Mucosa of descending colon (tissue), 3 donors: Measurements from ENCODE around the gene ZEB2. TPM values are rescaled to one million over a fixed set of nuclear protein-coding genes. Genes with fewer than 3 reads are reported as not detected.

Experiments used
- ATAC-seq: fragments of 200-7000 bp; cut with Tn5 transposase; one replicate; pipeline ENCODE4 v1.9.1; 2020; ENCODE audit warnings: mild to moderate bottlenecking, moderate library complexity
- DNase-seq, 3 donors: peaks; one replicate each; pipeline ENCODE4 v3.0.0-alpha.2; 2020
- H3K36me3 ChIP-seq: fragments of 200-600 bp; one replicate; pipeline ENCODE4 v1.8.0; 2021; ENCODE audit warnings: low read depth, mild to moderate bottlenecking
- H3K4me1 ChIP-seq: fragments of 200-600 bp; one replicate; pipeline ENCODE4 v1.8.0; 2021; ENCODE audit warnings: low read depth, mild to moderate bottlenecking
- H3K4me3 ChIP-seq: fragments of 200-600 bp; one replicate; pipeline ENCODE4 v1.8.0; 2021; ENCODE audit warnings: mild to moderate bottlenecking
- H3K9me3 ChIP-seq: fragments of 200-600 bp; one replicate; pipeline ENCODE4 v1.8.0; 2021; ENCODE audit warnings: mild to moderate bottlenecking
- intact Hi-C, 2 donors: fragments of 100-400 bp; cut with DNase I in 1 of 2; cut with micrococcal nuclease in 1 of 2; formaldehyde crosslinking; loops; one replicate each; pipeline versions ENCODE4 v1.11.0 to v1.11.1; 2022; cut with DNase I, micrococcal nuclease
- total RNA-seq, 3 donors: library from RNA; stranded (reverse); fragmentation: NEBNext Ultra II Directional in 2 of 3; extraction: Animal tissue kit (Norgen Biotek cat#: 25700) in 2 of 3; gene quantifications; one replicate each; pipeline versions ENCODE4 v1.2.1 to v1.2.4, GENCODE V29; 2021 to 2023
- TF ChIP-seq, protein P1 (sequence below): fragments of 200-600 bp; IDR thresholded peaks from one replicate; pipeline ENCODE4 v1.8.0; 2022; ENCODE audit warnings: antibody characterized with exemption, mild to moderate bottlenecking
- donor health status: DM: no; HTN: no; CAD: no; lungs with moderate emphysema.
- donor health status: DM: no; HTN: no; CAD: no.
- donor health status: DM: no; HTN: yes; CAD: no.

Gene ZEB2
- total RNA-seq, 3 donors from 2014 or later, result 19.0 to 80.1 (median 48.6) TPM

DNA sequence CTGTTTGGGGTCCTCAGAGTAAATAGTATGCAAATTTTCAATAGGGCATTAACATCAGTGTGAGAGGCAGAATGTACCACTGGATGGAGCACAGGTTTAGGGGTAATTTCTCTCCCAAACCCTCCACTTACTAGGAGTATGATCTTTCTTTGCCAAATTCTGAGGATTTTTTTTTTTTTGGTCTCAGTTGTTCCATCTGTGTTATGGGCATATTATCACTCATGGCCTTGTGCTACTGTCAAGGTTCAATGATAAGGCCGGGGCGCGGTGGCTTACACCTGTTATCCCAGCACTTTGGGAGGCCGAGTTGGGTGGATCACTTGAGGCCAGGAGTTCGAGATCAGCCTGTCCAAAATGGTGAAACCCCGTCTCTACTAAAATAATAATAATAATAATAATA is 30.2 kb upstream of the ZEB2 start:
- TF ChIP-seq, protein P1, sequence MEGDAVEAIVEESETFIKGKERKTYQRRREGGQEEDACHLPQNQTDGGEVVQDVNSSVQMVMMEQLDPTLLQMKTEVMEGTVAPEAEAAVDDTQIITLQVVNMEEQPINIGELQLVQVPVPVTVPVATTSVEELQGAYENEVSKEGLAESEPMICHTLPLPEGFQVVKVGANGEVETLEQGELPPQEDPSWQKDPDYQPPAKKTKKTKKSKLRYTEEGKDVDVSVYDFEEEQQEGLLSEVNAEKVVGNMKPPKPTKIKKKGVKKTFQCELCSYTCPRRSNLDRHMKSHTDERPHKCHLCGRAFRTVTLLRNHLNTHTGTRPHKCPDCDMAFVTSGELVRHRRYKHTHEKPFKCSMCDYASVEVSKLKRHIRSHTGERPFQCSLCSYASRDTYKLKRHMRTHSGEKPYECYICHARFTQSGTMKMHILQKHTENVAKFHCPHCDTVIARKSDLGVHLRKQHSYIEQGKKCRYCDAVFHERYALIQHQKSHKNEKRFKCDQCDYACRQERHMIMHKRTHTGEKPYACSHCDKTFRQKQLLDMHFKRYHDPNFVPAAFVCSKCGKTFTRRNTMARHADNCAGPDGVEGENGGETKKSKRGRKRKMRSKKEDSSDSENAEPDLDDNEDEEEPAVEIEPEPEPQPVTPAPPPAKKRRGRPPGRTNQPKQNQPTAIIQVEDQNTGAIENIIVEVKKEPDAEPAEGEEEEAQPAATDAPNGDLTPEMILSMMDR, result no peak
- Histone ChIP-seq H3K36me3 (no peaks in the 10 kb centered on the region), H3K4me3 (no peak overlapping the region), H3K9me3 (no peaks in the 10 kb centered on the region), H3K4me1 (no peaks in the 10 kb centered on the region)
- intact Hi-C loops, result no loop called here
- ATAC-seq (no peak), DNase-seq (no peak)

DNA sequence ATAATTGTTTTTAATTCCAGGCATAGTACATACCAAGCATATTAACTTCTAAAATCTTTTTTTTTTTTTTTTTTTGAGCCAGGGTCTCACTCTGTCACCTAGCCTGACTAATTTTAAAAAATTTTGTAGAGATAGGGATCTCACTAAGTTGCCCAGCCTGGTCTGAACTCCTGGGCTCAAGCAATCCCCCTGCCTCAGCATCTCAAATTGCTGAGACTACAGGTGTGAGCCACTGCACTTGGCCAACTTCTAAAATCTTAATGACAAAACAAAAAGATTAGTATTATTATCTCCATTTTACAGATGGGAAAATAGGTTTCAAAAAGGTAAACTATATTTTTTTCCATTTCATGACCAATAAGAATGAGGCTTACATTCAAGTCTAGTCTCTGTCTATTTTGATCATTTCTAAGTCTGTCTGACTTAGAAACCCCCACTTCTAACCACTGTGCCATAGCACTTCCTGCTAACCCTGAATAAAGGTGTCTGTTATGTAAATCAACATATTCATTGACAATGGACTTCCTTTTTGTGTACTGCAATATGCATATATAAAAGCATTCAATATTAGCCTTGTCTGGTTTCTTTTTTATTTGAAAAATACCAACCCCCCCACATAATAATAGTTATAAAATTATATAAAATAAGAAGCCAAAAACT is 28.7 kb upstream of the ZEB2 start:
- Histone ChIP-seq H3K4me3 (no peak overlapping the region), H3K9me3 (no peaks in the 10 kb centered on the region), H3K36me3 (no peaks in the 10 kb centered on the region), H3K4me1 (no peaks in the 10 kb centered on the region)
- intact Hi-C loops, result no loop called here
- DNase-seq (no peak), ATAC-seq (peak; percentile 26)
- TF ChIP-seq, protein P1, result no peak

- no peak for ATAC-seq
- TF ChIP-seq, protein P1, result no peak
- intact Hi-C loops, result no loop called here
Observed at GRCh38 chr2:144548088-144548487, 28.2 kb upstream of the ZEB2 start.

GRCh38 chr2:144547494-144547893 is 27.6 kb upstream of the ZEB2 start:
- ATAC-seq (no peak), DNase-seq (no peak)
- H3K36me3 ChIP-seq, result no peaks in the 10 kb centered on the region
- intact Hi-C loops, result no loop called here
- H3K4me1 ChIP-seq, result no peaks in the 10 kb centered on the region
- no peaks in the 10 kb centered on the region for H3K9me3 ChIP-seq
- no peak overlapping the region for H3K4me3 ChIP-seq
- TF ChIP-seq, protein P1, result no peak

More at GRCh38 chr2:144548088-144548487, 28.2 kb upstream of the ZEB2 start:
- Histone ChIP-seq H3K4me1 (no peaks in the 10 kb centered on the region), H3K9me3 (no peaks in the 10 kb centered on the region), H3K4me3 (no peak overlapping the region), H3K36me3 (no peaks in the 10 kb centered on the region)
- DNase-seq, result no peak

DNA sequence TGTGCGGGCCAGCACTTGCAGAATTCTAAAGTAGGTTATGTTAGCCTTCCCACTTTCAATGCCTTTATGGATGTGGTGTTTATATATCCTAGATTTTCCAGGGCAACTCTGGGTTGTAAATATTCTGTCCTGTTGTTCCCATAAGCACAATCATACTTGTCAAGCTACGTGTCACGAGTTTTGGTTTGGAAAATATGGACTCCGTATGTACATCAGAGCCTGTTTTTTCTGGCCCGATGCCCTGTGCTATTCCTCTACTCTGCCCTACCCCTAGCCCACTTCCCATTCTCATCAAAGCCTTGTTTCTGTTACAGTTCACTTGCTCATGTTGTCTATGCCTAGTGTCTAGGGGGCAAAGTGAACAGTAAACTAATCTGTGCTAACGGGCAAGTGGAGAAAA is 27.0 kb upstream of the ZEB2 start:
- TF ChIP-seq, protein P1, result no peak
- intact Hi-C loops, result no loop called here
- no peaks in the 10 kb centered on the region for H3K36me3 ChIP-seq
- no peaks in the 10 kb centered on the region for H3K9me3 ChIP-seq
- DNase-seq (peak in 1 of 3 donors; percentile 10), ATAC-seq (no peak)
- H3K4me3 ChIP-seq, result no peak overlapping the region
- no peaks in the 10 kb centered on the region for H3K4me1 ChIP-seq

GRCh38 chr2:144545787-144546186 is 25.9 kb upstream of the ZEB2 start:
- ATAC-seq, result no peak
- Histone ChIP-seq H3K4me1 (no peaks in the 10 kb centered on the region), H3K9me3 (no peaks in the 10 kb centered on the region), H3K4me3 (no peak overlapping the region), H3K36me3 (no peaks in the 10 kb centered on the region)
- intact Hi-C loops, result no loop called here
- DNase-seq, result no peak
- TF ChIP-seq, protein P1, result no peak
